Fibroblast of pulmonary artery (primary cell): ENCODE data around the gene AIFM2.

Experiments used
- DNase-seq: peaks from one replicate; pipeline ENCODE4 v3.0.0-alpha.2; 2010; ENCODE audit warnings: low read depth
- H3K4me3 ChIP-seq: replicated peaks from 2 replicates; pipeline ENCODE4 v1.5.1; 2011; ENCODE audit warnings: low read depth, mild to moderate bottlenecking, control low read depth, low read length, moderate library complexity
- CTCF ChIP-seq: IDR thresholded peaks from 2 replicates; pipeline ENCODE4 v1.5.1; 2011; ENCODE audit warnings: mild to moderate bottlenecking, control low read depth, low read length, inconsistent platforms; ENCODE audit errors: missing control alignments

Gene AIFM2

GRCh38 chr10:70131560-70131937 is 1.1 kb downstream of the AIFM2 start:
- DNase-seq, result no peak
- TF ChIP-seq CTCF, result no peak
- peak overlapping the region; percentile 65 for H3K4me3 ChIP-seq

DNA sequence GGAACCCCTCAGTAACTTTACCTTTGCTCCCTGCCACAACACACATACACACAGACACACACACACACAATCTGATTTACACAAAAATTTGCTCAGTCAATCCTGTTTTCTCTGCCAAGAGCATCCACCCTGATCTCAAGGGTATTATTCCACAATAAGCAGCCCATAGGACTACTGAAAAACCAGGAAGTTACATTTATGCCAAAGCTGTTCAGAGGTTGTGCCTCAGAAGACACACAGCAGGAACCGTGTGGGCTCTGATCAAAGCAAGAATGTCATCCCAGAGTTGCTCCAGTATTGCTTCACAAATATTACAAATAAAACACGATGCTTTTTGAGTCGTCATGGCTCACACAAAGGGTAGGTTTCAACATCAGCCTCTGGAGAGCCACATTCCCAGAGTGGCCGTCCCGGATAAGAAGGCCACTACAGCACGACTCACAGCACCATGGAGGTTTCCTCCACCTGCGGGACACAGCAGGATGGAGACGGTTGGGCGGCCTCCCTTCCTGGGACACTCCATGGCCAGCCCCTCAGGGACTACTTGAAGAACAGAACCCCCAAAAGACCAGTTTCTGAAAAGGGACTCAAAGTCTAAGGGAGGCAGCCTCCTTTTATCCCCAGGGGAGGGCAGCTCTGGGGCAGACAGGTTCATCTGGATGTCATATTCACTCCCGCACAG is 1.6 kb downstream of the AIFM2 start:
- no peak overlapping the region for H3K4me3 ChIP-seq
- TF ChIP-seq CTCF, result no peak
- DNase-seq, result peak; percentile 88

GRCh38 chr10:70126700-70127395 is 5.8 kb downstream of the AIFM2 start:
- H3K4me3 ChIP-seq, result no peak overlapping the region
- no peak for DNase-seq
- TF ChIP-seq CTCF, result no peak

DNA sequence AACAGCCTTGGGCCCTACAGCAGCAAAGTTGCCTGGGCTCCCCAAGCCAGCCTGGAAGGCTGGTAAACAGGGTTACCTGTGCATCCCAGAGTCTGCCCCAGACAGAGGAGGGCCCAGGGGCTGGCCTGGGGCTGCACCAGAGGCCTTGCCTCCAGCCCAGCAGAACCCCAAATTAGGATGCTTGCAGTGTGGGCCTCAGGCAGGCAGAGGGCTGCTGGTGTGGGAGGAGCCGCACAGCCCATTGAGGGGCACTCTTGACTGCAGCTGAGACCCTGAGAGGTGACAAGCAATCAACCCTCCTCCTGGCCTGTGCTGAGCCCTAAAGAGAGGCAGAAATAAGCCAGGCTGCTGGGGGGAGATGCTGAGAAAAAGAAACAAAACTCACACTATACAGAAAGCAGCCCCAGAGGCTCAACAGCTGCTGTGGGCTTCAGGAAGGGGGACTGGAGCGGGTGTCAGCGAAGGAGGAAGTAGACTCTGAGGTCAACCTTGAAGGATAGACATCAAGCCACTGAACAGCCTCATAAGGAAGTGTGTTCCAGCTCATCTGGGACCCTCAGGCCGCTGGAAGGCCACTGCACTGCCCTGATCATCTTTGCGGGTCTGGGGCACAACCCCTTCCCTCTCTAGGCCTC is 6.6 kb downstream of the AIFM2 start:
- DNase-seq, result no peak
- no peak for TF ChIP-seq CTCF
- H3K4me3 ChIP-seq, result no peak overlapping the region

- no peak for DNase-seq
- no peak for TF ChIP-seq CTCF
- H3K4me3 ChIP-seq, result no peak overlapping the region
Observed at GRCh38 chr10:70124918-70125317, 7.7 kb downstream of the AIFM2 start.

- DNase-seq, result no peak
- no peak for TF ChIP-seq CTCF
- H3K4me3 ChIP-seq, result no peak overlapping the region
Observed at GRCh38 chr10:70124415-70124814, 8.2 kb downstream of the AIFM2 start.
